ENCODE measurements around the gene OR6F1. TPM values are rescaled to one million over a fixed set of nuclear protein-coding genes. Genes with fewer than 3 reads are reported as not detected.

The OR6F1 gene
- polyA plus RNA-seq, 2 of the 4 experiments (the other 2 are of a cell fraction) = not detected

DNA sequence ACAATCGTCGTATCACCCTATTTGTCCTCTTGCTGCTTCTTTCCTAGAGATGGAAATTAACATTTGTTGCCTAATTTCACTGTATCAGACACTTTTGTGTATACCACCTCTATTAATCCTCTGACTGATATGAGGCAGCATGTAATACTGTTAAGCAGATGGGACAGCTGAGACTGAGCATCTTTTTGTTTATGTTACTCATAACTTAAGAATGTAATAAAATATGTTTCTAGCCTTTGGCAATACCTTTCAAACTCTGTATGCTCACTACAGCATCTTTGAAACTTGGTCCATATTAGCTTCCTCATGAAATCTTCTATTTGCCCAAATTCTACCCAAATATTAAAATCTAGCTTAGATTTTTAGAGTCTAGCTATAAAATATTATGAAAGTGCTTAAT, 24.3 kb upstream of the OR6F1 start:
- CTCF ChIA-PET = no interaction called here
- ATAC-seq (no peak), DNase-seq (ENCODE audit: low read depth in 1 of 2, low spot score in 1 of 2) (no peak), FAIRE-seq (no peak)
- H3K27ac ChIP-seq = no peak overlapping the region
- no peaks in the 10 kb centered on the region for H3K4me1 ChIP-seq
- POLR2A ChIA-PET = no interaction called here
- WGBS (ENCODE audit: missing lambda C conversion rate) = 1% methylated on average over 2 of the region's 2 CpGs
- TF ChIP-seq TFCP2L1 (CRISPR knock-in tag; IDR thresholded peaks at IDR 0.05) (no peak), EHF (CRISPR knock-in tag; IDR thresholded peaks at IDR 0.05) (no peak), FOSB (CRISPR knock-in tag; IDR thresholded peaks at IDR 0.05) (no peak), RAD21 (conservative IDR thresholded peaks at IDR 0.05 in 1 of 2, IDR thresholded peaks at IDR 0.05 in 1 of 2) (no peak), NFE2L2 (conservative IDR thresholded peaks at IDR 0.05; ENCODE audit: low read length) (no peak), NR3C1 (IDR thresholded peaks at IDR 0.05) (no peak), POLR2AphosphoS2 (conservative IDR thresholded peaks at IDR 0.05; ENCODE audit: low read length) (no peak), EP300 (IDR thresholded peaks at IDR 0.05) (no peak), GATA3 (IDR thresholded peaks at IDR 0.05; ENCODE audit: borderline replicate concordance) (no peak), CTCF (IDR thresholded peaks at IDR 0.05) (no peak), RNF2 (IDR thresholded peaks at IDR 0.05; ENCODE audit: borderline replicate concordance, low read depth) (no peak), SREBF2 (IDR thresholded peaks at IDR 0.05) (no peak), CHD4 (IDR thresholded peaks at IDR 0.05; ENCODE audit: borderline replicate concordance) (no peak), CEBPB (IDR thresholded peaks at IDR 0.05) (no peak)
- TF ChIP-seq, protein P1, sequence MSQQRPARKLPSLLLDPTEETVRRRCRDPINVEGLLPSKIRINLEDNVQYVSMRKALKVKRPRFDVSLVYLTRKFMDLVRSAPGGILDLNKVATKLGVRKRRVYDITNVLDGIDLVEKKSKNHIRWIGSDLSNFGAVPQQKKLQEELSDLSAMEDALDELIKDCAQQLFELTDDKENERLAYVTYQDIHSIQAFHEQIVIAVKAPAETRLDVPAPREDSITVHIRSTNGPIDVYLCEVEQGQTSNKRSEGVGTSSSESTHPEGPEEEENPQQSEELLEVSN (IDR thresholded peaks at IDR 0.05; ENCODE audit: borderline replicate concordance, low read depth) = no peak
- peaks cover 4% of the 10 kb centered on the region; the same call in 1 of the 3 replicates for H3K9me3 ChIP-seq
- H3K4me3 ChIP-seq = no peak overlapping the region
- H3K4me2 ChIP-seq = no peak overlapping the region

GRCh38 chr1:247738315-247738714, 21.9 kb upstream of the OR6F1 start, which contains the start of gene OR14K1:
Gene OR14K1, plus strand, starts transcription at chr1:247738615. Its CDS starts 0 bp downstream, at chr1:247738615.
- FAIRE-seq (no peak), ATAC-seq (no peak), DNase-seq (ENCODE audit: low read depth in 1 of 2, low spot score in 1 of 2) (no peak)
- Histone ChIP-seq H3K4me1 (no peaks in the 10 kb centered on the region), H3K4me2 (no peak within 1 kb of the TSS), H3K4me3 (no peak within 1 kb of the TSS), H3K27ac (no peak within 1 kb of the TSS), H3K9me3 (no peaks in the 10 kb centered on the region; the same call in 2 of the 3 replicates)
- no peak for TF ChIP-seq SREBF2 (IDR thresholded peaks at IDR 0.05)
- TF ChIP-seq, protein P1 (IDR thresholded peaks at IDR 0.05; ENCODE audit: borderline replicate concordance, low read depth) = no peak
- TF ChIP-seq TP53 (CRISPR knock-in tag; IDR thresholded peaks at IDR 0.05) = no peak
- TF ChIP-seq JUN (IDR thresholded peaks at IDR 0.05) = no peak
- no peak for TF ChIP-seq NFE2L2 (conservative IDR thresholded peaks at IDR 0.05; ENCODE audit: low read length)
- no peak for TF ChIP-seq ATOH8 (CRISPR knock-in tag; IDR thresholded peaks at IDR 0.05; ENCODE audit: low read depth)
- TF ChIP-seq NR3C1 (IDR thresholded peaks at IDR 0.05) = no peak
- TF ChIP-seq HOXB5 (CRISPR knock-in tag; IDR thresholded peaks at IDR 0.05) = no peak
- no peak for TF ChIP-seq USF2 (IDR thresholded peaks at IDR 0.05)
- TF ChIP-seq CTCF (IDR thresholded peaks at IDR 0.05) = no peak
- no peak for TF ChIP-seq ELK1 (IDR thresholded peaks at IDR 0.05; ENCODE audit: low read depth, low read length)
- TF ChIP-seq NPAS2 (CRISPR knock-in tag; IDR thresholded peaks at IDR 0.05; ENCODE audit: borderline replicate concordance) = no peak
- TF ChIP-seq HDAC2 (IDR thresholded peaks at IDR 0.05) = no peak
- no peak for TF ChIP-seq BCL3 (IDR thresholded peaks at IDR 0.05)
- no peak for TF ChIP-seq RNF2 (IDR thresholded peaks at IDR 0.05; ENCODE audit: borderline replicate concordance, low read depth)
- TF ChIP-seq FOSB (CRISPR knock-in tag; IDR thresholded peaks at IDR 0.05) = no peak
- no peak for TF ChIP-seq ZC3H11A (IDR thresholded peaks at IDR 0.05)
- 17% methylated on average over 1 of the region's 1 CpG for WGBS (ENCODE audit: missing lambda C conversion rate)
- ChIA-PET POLR2A (no interaction called here), CTCF (no interaction called here)

Data from A549 (cell line).